Left kidney (tissue), 2 donors: ENCODE measurements around the gene TRAK2. TPM values are rescaled to one million over a fixed set of nuclear protein-coding genes. Genes with fewer than 3 reads are reported as not detected.
"Not testable (repeated sequence)": the region's sequence is repeated elsewhere in the genome, so short reads cannot be mapped to it uniquely, and the experiment has no call there.

Experiments
- DNase-seq: peaks from one replicate; pipeline ENCODE4 v3.0.0-alpha.2; 2013
- polyA plus RNA-seq: library from polyadenylated mRNA; unstranded; fragments of 120-200 nt; gene quantifications from one replicate; pipeline ENCODE4 v1.2.1, GENCODE V29; 2013; ENCODE audit not compliant: insufficient read length

The TRAK2 gene
- polyA plus RNA-seq, 1 donor = 48.8 TPM

DNA sequence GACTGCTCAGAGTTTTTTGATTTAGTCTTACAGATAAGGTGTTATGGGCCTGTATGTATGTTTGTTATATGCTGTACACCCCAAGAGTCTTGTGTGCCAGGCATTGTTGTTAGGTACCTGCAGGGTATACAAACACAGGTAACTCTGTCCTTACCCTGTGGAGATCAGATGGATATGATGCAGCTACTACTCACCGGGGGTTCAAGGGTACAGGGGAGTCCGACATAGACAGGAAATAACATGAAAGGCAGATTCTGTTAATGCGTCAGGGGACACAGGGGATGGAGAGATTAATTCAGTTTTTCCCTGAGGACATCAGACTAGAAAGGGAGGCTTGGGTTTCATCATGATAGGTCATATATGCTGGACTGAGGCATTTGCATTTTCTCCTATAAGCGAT is 31.3 kb downstream of the TRAK2 start:
- DNase-seq = no peak

DNA sequence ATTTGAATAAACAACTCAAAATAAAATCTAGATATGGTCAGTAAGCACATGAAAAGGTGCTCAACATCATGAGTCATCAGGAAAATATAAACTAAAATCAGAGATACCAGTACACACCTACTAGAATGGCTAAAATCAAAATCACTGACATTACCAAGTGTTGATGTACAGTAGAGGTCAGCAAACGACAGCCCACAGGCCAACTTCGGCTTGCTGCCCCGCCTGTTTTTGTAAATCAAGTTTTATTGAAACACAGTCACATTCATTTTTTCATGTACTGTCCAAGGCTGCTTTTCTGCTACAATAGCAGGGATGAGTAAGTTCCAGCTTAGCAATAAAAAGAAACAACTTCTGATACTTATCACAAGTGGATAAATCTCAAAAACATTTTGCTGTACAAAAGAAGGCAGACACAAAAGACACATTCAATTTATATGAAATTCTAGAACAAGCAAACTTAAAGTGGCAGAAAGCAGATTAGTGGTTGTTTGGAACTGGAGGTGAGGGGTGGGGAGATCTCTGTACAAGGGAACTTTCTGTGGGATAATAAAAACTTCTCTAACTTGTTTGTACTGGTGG is 32.1 kb downstream of the TRAK2 start:
- DNase-seq = no peak

DNA sequence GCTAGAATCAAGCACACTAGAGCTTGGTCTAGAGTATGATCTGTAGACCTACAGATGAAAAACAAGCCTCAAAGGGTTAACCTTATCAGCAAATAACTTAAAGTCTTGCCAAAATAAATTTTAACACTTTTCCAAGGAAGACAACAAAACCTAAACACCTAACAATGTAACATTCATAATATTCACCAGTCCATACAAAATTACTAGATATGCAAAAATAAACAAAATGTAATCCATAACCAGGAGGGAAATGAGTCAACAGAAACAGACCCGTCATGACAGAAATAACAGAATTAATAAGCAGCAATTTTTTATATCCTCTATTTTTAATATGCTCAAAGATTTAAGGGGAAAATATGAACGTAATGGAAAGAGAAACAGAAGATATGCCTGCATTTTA is 36.1 kb downstream of the TRAK2 start:
- no peak for DNase-seq

DNA sequence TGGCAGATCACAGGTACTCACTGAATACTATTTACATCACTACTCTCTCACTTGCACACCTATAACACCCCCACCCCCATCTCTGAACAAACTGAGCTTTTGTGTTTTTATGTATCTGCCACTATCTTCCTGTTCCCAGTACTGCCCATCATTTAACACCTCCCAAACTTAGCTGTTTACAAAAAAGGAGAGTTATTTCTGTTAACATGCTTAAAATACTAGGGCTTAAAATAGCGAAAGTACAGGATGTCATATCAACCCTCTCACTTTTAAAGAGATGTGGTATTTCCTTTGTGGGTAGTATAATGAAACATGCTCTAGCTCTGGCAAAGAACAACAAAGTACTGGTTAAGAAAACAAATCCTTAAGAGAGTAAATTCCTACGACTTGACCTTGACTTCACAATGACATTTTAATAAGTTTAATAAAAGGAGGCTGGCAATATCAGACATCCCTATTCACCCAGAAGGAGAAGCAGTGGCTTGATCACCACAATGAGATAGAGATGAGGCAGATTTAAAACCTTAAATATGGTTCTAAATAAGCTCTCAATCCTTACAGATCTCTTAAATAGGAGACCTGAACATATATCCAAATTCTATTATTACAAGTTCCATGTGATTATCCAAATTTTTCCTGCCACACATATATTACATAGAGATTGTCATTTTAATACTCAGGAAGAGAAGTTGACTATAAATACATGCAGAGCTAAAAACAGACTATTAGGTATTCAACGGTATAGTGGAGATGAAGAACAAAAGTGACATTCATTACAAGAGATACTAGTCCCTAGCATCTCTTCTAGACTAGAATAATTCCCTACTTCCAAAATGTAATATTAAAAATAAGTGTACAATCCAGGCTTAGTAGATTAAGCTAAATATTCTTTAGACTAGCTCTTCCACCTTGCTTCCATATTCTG is 36.9 kb downstream of the TRAK2 start:
- DNase-seq = no peak

DNA sequence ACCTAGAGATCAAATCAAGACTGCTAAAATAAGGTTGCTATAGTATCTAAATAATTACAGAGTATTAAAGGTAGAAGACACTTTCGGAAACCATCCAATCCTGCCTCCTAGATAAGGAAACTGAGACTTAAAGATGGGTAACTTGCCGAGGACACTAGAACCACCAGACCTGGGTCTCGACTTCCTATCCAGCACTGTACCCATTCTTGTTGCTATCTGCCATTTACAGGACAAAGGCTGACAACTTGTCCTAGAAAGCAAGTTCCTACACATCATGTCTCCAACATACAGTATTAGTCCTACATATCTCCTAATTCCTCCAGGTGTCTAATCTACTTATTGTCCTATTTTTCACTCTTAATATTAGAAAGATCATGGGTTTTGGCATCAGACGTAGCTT is 37.7 kb downstream of the TRAK2 start:
- DNase-seq = no peak

DNA sequence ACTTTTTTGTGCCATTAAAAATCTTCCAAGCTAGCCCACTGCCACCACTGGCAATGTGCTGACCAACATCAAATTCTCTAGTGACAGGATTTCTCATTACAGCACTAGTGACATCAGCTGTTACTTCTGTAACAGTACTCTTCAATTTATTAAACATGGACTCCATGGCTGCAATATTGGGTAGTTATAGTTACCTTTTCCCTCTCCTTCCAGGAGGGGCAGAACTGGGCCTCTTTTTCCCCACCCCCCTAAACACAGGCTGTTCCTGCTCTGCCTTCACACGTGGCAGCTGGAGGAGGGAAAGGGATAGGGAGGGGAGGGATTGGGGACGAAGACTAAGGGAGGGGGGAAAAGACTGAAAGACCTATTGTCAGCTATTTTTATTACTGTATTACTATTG is 38.1 kb downstream of the TRAK2 start:
- no peak for DNase-seq

DNA sequence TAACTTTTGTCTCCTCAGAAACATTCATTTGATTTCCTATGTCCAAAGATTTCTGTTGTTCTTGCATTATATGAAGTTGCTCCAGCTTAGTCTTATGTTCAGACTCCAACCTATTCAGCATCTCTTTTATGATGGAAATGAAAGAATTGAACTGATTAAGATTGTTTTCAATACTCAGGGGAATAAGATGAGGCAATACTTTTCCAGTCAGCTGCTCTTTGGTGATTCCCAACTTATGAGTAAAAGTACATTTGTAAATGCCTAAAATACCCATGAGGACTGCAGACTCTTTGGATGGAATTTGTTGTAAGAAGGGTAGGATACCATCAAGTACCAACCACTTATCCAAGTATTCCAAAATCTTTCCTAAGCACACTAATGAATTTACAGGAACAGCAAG is 39.8 kb downstream of the TRAK2 start:
- DNase-seq = no peak

DNA sequence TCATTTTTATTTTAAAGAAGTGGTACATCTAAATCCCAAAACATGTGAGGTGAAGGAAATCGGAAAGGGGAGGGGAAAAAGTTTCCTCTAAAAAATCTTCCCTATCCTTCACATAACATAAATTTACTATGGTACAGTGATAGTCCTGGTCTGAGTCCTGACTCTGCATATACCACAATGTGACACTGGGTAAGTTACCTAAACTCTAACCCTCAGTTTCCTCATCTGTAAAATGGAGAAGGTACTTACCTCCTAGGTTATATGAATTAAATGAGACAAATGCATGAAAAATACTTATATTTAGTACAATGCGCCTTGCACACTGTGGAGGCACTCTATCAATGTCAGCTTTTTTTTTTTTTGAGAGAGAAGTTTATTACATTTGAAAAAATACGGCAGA is 42.3 kb downstream of the TRAK2 start:
- DNase-seq = no peak

DNA sequence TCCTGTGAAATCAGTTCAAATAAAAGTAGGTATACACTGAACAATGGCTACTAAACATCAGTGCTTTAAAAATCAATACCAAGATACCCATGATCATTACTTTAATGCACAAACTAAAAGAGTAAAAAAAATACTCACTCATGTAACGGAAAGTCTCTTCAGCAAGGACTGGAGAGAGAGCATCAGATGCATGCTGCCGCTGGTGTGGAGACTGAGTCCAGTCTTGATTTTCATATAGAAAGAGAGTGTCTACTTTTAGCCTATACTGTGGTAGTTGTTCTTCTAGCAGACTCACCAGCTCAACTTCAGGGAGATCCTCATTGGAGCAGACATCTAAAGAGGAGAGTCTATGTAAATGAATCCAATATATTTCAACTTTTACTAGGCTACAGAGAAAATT is 44.0 kb downstream of the TRAK2 start:
- DNase-seq = no peak

DNA sequence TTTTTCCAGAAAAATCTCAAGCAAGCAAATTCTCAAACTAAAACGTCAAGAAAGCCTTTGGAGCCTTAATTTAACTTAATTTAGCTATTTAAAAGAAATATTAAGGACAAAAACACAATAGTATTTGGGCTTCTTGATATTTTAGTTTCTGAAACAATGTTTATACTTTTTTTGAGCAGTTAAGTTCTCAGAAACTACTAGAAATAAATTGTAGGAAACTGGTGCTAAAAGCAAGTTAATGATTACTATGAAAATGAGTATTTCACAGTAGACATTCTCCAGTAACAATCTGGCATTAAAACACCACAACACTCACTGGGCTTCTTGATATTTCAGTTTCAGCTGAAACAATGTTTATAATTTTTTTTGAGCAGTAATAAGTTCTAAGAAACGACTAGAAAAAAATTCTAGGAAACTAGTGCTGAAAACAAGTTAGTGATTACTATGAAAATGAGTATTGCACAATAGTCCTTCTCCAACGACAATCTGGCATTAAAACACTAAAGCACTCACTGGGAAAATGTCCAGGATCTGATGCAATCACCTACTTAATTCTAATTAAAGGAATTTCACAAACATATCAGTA is 45.1 kb downstream of the TRAK2 start:
- no peak for DNase-seq

DNA sequence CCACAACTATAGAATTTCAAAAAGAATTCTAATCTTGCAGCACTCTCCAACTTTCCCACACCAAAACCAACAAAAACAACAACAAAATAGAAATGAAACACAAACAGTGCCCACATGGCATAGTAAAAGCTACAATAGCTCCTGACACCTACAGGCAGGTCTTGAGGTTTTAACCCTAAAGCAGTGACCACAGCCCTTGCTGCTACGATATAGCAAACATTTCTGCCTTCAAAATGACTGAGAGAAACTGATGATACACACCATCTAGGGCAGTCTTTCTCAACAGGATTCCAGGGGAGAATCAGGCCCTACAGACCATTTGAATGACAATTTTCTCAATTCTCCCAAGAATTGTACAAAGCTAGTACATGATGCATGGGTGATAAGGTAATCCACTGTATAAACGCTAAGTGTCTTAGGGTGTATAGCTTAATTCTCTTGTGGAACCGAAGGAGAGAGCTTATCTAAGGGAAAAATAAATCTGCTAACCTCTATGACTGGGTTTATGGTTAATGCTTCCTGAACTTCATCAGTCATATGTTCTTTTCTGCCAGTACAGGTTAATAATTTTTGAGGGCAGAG is 46.5 kb downstream of the TRAK2 start:
- no peak for DNase-seq

DNA sequence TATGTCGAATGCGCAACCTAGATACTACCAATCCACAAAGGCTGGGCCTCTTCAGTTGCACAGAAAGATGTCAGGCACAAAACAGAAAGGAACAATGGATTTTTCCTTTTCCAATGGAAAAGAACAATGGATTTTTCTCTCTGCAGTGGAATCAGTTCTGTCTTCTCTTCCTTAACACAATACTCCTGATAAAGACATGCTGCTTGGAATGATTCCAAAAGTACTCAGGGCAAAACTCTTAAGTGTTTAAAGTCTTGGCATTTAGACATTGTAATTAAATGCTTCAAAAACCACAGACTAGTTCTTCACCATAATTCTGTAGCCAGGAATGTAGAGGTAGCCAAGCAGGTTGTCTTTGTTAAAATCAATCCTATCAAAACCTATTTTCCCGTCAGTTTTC is 47.4 kb downstream of the TRAK2 start:
- no peak for DNase-seq

DNA sequence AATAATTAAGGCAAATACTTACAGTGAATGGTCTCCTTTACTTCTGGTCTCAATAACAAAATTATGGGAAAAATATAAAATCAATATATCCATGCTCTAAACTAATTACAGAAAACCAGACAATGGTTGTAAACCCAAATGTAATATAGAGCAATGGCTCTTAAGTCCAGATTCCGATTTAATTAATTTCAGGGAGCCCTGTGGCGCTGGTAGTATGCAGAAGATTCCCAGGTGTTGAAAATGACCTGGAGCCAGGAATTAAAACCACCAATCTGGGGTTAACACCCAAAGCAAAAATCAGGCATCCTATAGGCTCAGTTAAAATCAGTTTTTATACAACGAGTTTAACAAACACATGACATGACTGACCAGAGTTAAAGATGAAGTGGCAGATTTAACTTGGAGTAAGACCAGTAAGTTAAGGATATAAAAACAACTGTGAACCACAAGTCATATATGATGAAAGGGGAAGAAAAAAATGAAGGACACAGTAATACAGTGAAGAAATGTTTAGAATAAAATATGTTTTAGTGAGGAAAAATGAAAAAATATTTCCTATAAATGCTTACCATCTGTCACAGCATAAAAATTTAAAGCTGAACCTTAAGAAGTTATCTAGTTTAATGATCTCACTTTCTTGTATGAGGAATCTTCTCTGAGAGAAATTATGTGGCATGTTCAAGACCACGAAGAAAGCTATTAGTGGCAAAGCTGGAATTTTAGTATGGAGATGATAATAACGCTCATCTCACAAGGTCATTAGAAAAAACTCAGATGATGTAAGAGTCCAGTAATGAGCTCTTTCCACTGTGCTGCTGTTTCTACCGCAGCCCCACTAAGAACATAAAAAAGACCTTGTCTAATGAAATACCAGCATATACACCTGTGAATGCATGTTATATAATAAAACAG is 48.4 kb downstream of the TRAK2 start:
- DNase-seq = no peak

DNA sequence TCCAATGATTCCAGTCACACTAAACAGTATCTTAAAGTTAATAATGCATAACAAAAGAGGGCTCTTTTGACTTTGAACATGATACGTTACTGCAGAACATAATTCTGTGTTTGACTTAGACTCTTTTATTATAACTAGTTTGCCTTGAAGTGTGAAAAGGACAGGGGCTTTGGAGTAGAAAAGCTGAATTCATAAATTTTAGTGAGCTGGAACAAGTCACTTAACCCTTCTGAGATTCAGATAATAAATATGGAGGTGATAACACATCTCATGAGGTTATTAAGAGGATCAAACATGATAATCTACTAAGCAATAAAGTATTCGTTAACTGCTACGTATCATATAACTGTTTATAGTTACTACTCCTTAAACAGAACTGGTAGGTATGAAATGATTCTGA is 49.4 kb downstream of the TRAK2 start:
- no peak for DNase-seq

DNA sequence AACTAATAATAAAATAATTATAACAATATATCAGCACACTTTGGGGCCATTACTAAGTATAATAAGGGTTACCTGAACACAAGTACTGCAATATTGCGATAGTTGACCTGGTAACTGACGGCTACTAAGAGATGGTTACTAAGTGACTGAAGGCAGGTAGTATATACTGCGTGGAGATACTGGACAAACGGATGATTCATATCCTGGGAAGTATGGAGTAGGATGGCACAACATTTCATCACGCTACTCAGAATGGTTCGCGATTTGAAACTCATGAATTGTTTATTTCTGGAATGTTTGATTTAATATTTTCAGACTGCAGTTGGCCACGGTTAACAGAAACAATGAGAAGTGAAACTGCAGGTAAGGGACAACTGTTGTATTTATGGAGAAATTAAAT is 54.7 kb downstream of the TRAK2 start:
- no peak for DNase-seq

DNA sequence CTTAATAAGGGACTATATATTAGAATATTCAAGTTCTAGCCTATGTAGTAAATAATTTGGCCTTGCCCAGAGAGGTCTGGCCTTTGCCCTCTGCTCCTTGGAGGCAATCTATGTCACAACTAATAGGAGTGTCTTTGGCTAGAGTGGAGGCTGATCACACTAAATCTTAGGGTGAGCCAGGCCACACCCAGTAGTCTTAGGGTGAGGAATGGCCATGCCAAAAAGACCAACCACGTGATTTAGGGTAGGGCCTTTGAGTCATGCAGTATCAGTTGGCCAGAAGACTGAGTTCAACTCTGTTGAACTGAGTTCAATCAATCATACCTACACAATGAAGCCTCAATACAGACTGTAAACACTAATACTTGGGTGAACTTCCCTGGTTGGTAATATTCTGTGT is 68.1 kb downstream of the TRAK2 start:
- DNase-seq = no peak

DNA sequence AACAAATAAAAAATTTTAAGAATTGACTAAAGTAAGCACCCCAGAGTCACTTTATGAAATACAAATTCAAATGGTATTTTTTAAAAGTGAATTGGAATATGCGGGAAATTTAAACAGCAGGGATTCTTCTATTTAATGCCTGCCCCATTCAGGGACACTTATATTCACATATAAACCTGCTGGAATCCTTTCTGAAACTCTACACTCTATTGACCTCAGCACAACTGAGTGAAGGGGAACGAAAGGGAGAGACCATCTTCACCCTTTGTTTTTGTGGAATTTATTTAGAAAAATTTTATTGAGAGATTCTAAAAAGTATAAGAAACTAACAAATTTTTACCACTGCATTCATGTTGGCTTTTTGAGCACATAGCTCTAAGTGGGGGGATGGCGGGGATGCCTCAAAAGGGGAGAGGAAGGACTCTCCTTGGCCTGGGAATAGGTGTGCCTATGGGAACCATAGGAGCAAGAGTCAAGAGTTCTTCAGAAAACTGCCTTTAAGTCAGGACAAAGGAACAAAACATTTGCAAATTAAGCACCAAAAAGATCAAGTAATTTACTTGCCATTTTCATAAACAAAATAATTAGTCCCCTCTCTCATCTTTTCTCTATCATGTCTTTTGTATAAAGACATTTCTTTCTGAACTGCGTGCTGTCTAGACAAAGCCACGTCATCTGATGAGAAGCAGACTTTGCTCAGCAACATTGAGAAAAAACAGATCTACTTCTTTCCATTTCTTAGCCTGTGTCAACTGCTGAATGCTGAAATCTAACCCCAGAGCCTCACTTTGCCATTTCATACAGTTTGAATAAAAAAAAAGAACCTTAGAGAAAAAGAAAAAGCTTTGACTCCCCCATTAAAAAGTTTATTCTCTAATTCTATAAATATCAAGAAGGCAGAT is 72.5 kb downstream of the TRAK2 start:
- no peak for DNase-seq

DNA sequence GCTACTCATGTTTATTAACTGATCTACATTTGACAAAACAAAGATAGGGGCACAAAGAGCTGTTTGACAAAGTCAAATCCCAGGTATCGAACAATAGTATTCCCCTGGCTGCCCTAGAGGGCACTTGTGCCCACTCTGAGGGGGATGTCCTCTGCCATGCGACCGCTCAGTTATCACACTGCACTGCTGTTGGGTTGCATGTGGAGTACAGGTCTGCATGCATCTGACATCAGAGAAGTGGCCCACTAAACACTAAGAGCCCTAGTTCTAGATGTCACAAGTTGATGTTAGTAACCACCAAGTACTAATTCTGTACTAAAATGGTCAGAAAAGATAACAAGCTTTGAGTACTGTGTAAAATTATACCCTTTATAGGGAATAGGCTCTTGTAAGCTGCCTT is 74.0 kb downstream of the TRAK2 start:
- DNase-seq = no peak

DNA sequence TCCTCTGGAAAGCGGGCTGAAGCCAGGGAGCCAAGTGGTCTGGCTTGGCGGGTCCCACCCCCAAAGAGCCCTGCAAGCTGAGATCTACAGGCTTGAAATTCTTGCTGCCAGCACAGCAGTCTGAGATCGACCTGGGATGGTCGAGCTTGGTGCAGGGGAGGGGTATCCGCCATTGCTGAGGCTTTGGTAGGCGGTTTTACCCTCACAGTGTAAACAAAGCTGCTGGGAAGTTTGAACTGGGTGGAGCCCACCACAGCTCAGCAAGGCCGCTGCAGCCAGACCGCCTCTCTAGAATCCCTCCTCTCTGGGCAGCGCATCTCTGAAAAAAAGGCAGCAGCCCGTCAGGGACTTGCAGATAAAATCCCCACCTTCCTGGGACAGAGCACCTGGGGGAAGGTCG is 81.5 kb downstream of the TRAK2 start:
- DNase-seq = no peak

DNA sequence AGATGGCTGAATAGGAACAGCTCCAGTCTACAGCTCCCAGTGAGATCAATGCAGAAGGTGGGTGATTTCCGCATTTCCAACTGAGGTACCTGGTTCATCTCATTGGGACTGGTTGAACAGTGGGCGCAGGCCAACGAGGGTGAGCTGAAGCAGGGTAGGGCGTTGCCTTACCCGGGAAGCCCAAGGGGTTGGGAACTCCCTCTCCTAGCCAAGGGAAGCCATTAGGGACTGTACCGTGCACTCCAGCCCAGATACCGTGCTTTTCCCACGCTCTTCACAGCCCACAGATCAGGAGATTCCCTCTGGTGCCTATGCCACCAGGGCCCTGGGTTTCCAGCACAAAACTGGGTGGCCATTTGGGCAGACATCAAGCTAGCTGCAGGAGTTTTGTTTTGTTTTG is 81.9 kb downstream of the TRAK2 start:
- DNase-seq = not testable (repeated sequence)

DNA sequence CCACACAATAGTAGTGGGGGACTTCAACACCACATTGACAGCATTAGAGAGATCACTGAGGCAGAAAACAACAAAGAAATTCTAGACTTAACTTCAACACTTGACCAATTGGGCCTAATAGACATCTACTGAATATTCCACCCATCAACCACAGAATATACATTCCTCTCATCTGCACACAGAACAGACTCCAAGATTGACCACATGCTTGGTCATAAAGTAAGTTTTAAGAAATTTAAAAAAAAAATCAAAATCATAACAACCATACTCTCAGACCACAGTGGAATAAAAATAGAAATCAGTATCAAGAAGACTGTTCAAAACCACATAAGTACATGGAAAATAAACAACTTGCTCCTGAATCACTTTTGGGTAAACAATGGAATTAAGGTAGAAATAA is 85.1 kb downstream of the TRAK2 start:
- no peak for DNase-seq
